Heart left ventricle (tissue), 16 donors: ENCODE results near the gene FBXL7. TPM values are rescaled to one million over a fixed set of nuclear protein-coding genes. Genes with fewer than 3 reads are reported as not detected.

Experiments used
- ATAC-seq, 4 donors: fragments of 200-7000 bp; cut with Tn5 transposase; one replicate each; pipeline ENCODE4 v1.9.1; 2020 to 2022; ENCODE audit warnings: moderate library complexity in 4 of 4, mild to moderate bottlenecking in 3 of 4, moderate number of reproducible peaks in 1 of 4
- DNase-seq, 5 donors: peaks; one replicate each; pipeline ENCODE4 v3.0.0-alpha.2; 2020
- H3K27ac ChIP-seq, 12 donors: fragments of 200-600 bp; sonication (generic) in 4 of 12; one replicate each; pipeline versions ENCODE4 v1.5.0 to v1.8.0; 2016 to 2022; ENCODE audit warnings: mild to moderate bottlenecking in 2 of 12
- H3K27me3 ChIP-seq, 9 donors: fragments of 200-600 bp; sonication (generic) in 2 of 9; one replicate each; pipeline versions ENCODE4 v1.5.1 to v1.8.0; 2016 to 2022; ENCODE audit warnings: mild to moderate bottlenecking in 3 of 9
- H3K36me3 ChIP-seq, 9 donors: fragments of 200-600 bp; sonication (generic) in 2 of 9; one replicate each; pipeline versions ENCODE4 v1.5.0 to v1.8.0; 2018 to 2022; ENCODE audit warnings: mild to moderate bottlenecking in 2 of 9
- H3K4me1 ChIP-seq, 12 donors: fragments of 200-600 bp; sonication (generic) in 4 of 12; one replicate each; pipeline versions ENCODE4 v1.5.0 to v1.8.0; 2016 to 2022; ENCODE audit warnings: mild to moderate bottlenecking in 3 of 12
- H3K4me3 ChIP-seq, 12 donors: fragments of 200-600 bp; sonication (generic) in 4 of 12; one replicate each; pipeline versions ENCODE4 v1.5.0 to v1.8.0; 2017 to 2022; ENCODE audit warnings: mild to moderate bottlenecking in 9 of 12, moderate library complexity in 4 of 12
- H3K9me3 ChIP-seq, 12 donors: fragments of 200-600 bp; sonication (generic) in 4 of 12; one replicate each; pipeline versions ENCODE4 v1.5.0 to v1.8.0; 2016 to 2022; ENCODE audit warnings: mild to moderate bottlenecking in 1 of 12
- POLR2A ChIP-seq, 2 donors: fragments of 450-650 bp; IDR thresholded peaks; one replicate each; pipeline ENCODE4 v1.6.1; 2017; ENCODE audit warnings: antibody characterized with exemption in 2 of 2, mild to moderate bottlenecking in 2 of 2, moderate library complexity in 2 of 2
- WGBS, 4 donors: extraction: QIAGEN DNeasy Blood & Tissue Kit in 2 of 4; methylation state at CpG; one replicate each; pipeline versions ENCODE4 v1.1.5 to v1.1.7; 2013 to 2018; 5-methylcytosine and 5-hydroxymethylcytosine counted together
- intact Hi-C, 10 donors: fragments of 100-400 bp; cut with DNase I; formaldehyde crosslinking; loops; one replicate each; pipeline versions ENCODE4 v1.11.1 to v1.14.2; 2022
- polyA plus RNA-seq, 2 donors: library from polyadenylated mRNA; stranded (reverse); fragments of 200-250 nt; gene quantifications; one replicate each; pipeline ENCODE4 v1.2.3, GENCODE V29; 2013
- total RNA-seq, 9 donors: library from RNA; depleted of rRNA in 2 of 9; stranded (reverse); fragments of >200 nt in 2 of 9; fragmentation: NEBNext Ultra II Directional in 3 of 9; extraction: Animal tissue kit (Norgen Biotek cat#: 25700) in 3 of 9; gene quantifications; one replicate each; pipeline versions ENCODE4 v1.1.0 to v1.2.4, GENCODE V29; 2016 to 2023
- TF ChIP-seq, protein P1 (sequence below), 12 donors: fragments of 200-600 bp; sonication (generic) in 4 of 12; IDR thresholded peaks; one replicate each; pipeline versions ENCODE4 v1.5.0 to v1.8.0; 2018 to 2022; ENCODE audit warnings: antibody characterized with exemption in 12 of 12, mild to moderate bottlenecking in 5 of 12
- donor health status: ischemic (EF 13 %, LVEDD 7.1; RV severe dilation, severe dysfunction).
- donor health status: healthy with polysubstance abuse.
- donor health status: DM: no; HTN: yes; CAD: no.
- donor health status: DM: no; HTN: no; CAD: no.
- donor health status: ischemic (EF 25% LVEDD 6.9; RV normal size, moderate dysfunction).
- donor health status: ischemic (EF 25% LVEDD 5.7; RV mildly dilated, moderate dysfunction).
- donor health status: healthy.
- donor health status: DM: yes; HTN: yes; CAD: no.
- donor health status: ischemic (EF 35%, LVEDD 5.7; RV mildly dilated, moderate dysfunction).
- donor health status: nonischemic (EF 11% LVEDD 7.7; RV severe dilation, severe dysfunction).
- donor health status: DM: yes; HTN: yes; CAD: no.
- donor health status: PGD.
- donor health status: ischemic (EF 29% LVEDD 5.4; RV normal size, mild dysfunction).
- donor health status: nonischemic (EF 23%, LVEDD 6.1; RV moderate dilation, normal function).

The FBXL7 gene
- total and polyA plus RNA-seq, 11 donors, result 8.7 to 27.6 (median 24.3) TPM

GRCh38 chr5:15898641-15899040 lies 398.7 kb downstream of the FBXL7 start:
- DNase-seq (no peak), ATAC-seq (no peak)
- H3K9me3 ChIP-seq, result no peaks in the 10 kb centered on the region
- intact Hi-C loops, result no loop called here
- TF ChIP-seq, protein P1, sequence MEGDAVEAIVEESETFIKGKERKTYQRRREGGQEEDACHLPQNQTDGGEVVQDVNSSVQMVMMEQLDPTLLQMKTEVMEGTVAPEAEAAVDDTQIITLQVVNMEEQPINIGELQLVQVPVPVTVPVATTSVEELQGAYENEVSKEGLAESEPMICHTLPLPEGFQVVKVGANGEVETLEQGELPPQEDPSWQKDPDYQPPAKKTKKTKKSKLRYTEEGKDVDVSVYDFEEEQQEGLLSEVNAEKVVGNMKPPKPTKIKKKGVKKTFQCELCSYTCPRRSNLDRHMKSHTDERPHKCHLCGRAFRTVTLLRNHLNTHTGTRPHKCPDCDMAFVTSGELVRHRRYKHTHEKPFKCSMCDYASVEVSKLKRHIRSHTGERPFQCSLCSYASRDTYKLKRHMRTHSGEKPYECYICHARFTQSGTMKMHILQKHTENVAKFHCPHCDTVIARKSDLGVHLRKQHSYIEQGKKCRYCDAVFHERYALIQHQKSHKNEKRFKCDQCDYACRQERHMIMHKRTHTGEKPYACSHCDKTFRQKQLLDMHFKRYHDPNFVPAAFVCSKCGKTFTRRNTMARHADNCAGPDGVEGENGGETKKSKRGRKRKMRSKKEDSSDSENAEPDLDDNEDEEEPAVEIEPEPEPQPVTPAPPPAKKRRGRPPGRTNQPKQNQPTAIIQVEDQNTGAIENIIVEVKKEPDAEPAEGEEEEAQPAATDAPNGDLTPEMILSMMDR (IDR thresholded peaks at IDR 0.05), result no peak
- no peak for TF ChIP-seq POLR2A (IDR thresholded peaks at IDR 0.05)
- no peaks in the 10 kb centered on the region for H3K36me3 ChIP-seq
- H3K4me3 ChIP-seq, result no peak overlapping the region
- H3K27me3 ChIP-seq, result no peaks in the 10 kb centered on the region
- WGBS, 4 donors, result 89 to 94% (median 91%) methylated on average over 6 of the region's 6 CpGs
- H3K27ac ChIP-seq, result no peak overlapping the region
- peaks cover 0 to 21% (median 5%) of the 10 kb centered on the region in 12 donors for H3K4me1 ChIP-seq

DNA sequence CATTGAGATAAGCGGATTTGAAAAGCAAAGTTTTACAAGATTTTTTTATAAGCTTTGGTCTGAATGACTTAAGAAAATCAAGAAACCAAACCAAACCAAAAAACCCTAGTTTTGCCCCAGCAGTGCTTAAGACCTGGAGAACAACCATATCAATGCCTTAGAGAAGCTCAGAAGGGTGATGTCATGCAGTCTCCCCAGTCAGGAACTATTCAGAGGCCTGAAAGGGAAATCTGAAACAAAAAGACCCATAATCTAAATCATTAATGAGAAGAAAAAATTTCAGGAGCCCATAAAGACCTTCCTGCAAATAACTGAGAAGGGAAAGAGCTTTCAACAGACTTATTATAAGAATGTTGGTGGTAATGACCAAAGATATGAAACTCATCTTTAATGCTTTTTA lies 399.5 kb downstream of the FBXL7 start:
- no peaks in the 10 kb centered on the region for H3K9me3 ChIP-seq
- WGBS, 4 donors, result 96 to 100% (median 100%) methylated on average over 1 of the region's 1 CpG
- TF ChIP-seq POLR2A (IDR thresholded peaks at IDR 0.05), result no peak
- TF ChIP-seq, protein P1 (IDR thresholded peaks at IDR 0.05), result no peak
- H3K4me1 ChIP-seq, result peaks cover 0 to 27% (median 7%) of the 10 kb centered on the region in 12 donors
- no peaks in the 10 kb centered on the region for H3K36me3 ChIP-seq
- no peak overlapping the region for H3K4me3 ChIP-seq
- intact Hi-C loops, result no loop called here
- no peak for ATAC-seq
- no peaks in the 10 kb centered on the region for H3K27me3 ChIP-seq
- no peak for DNase-seq
- no peak overlapping the region for H3K27ac ChIP-seq

DNA sequence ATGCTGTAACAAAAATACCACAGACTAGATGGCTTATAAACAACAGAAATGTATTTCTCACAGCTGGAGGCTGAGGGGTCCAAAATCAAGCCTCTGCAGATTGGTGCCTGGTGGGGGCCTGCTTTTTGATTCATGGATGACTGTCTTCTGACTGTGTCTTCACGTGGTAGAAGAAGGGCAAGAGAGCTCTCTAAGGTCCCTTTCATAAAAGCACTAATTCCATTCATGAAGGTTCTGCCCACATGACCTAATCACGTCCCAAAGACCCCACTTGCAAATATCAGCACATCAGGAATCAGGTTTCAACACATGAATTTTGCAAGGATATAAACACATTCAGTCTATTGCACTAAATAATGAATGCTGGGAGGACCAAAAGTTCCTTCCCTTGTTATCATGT lies 401.2 kb downstream of the FBXL7 start:
- Histone ChIP-seq H3K27me3 (no peaks in the 10 kb centered on the region), H3K4me3 (no peak overlapping the region), H3K9me3 (no peaks in the 10 kb centered on the region), H3K4me1 (peaks cover 0 to 36% (median 10%) of the 10 kb centered on the region in 12 donors), H3K36me3 (no peaks in the 10 kb centered on the region), H3K27ac (no peak overlapping the region)
- TF ChIP-seq POLR2A (IDR thresholded peaks at IDR 0.05), result no peak
- TF ChIP-seq, protein P1 (IDR thresholded peaks at IDR 0.05), result no peak
- no peak for ATAC-seq
- WGBS, 4 donors, result 66 to 86% (median 73%) methylated on average over 2 of the region's 2 CpGs
- intact Hi-C loops, result loop anchor here in 1 of 10 donors (10.0 kb wide), 1 partner anchor 46 kb away; no protein-coding TSS in a partner anchor
- no peak for DNase-seq

DNA sequence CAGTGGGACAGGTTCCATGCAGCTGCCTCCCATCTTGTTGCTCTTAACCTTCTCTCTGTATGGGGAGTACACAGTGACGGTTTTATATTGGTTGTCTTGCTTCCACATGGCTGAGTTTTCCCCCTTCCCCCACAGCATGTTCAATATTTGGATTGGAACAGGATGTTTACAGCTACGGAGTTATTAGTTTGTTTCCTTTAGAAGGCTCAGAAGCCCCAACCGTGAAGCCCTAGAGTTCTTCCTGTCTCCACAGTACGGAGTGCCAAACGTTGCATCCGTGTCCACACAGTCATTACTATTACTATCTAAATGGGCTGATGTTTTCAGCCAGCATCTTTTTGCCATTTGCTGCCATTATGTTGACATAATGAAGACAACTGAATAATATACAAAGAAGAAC lies 402.1 kb downstream of the FBXL7 start:
- Histone ChIP-seq H3K27ac (peak overlapping the region in 3 of 12 donors; percentile 4 to 35 (median 19)), H3K27me3 (no peaks in the 10 kb centered on the region), H3K9me3 (no peaks in the 10 kb centered on the region), H3K4me3 (no peak overlapping the region), H3K4me1 (peaks cover 0 to 37% (median 10%) of the 10 kb centered on the region in 12 donors), H3K36me3 (no peaks in the 10 kb centered on the region)
- ATAC-seq (peak in 1 of 4 donors; percentile 42), DNase-seq (no peak)
- no peak for TF ChIP-seq POLR2A (IDR thresholded peaks at IDR 0.05)
- TF ChIP-seq, protein P1 (IDR thresholded peaks at IDR 0.05), result no peak
- intact Hi-C loops, result loop anchor here in 1 of 10 donors (10.0 kb wide), 1 partner anchor 47 kb away; no protein-coding TSS in a partner anchor
- 40 to 49% (median 42%) methylated on average over 6 of the region's 6 CpGs for WGBS, 4 donors
